Measurements from ENCODE around the gene SH2D2A.
"Not testable (repeated sequence)": the region's sequence is repeated elsewhere in the genome, so short reads cannot be mapped to it uniquely, and the experiment has no call there.

SH2D2A gene

GRCh38 chr1:156772728-156773497, 43.7 kb downstream of the SH2D2A start:
- Histone ChIP-seq H3K9me3 (ENCODE audit: insufficient read depth, low read depth, low read length) (no peaks in the 10 kb centered on the region), H3K27ac (ENCODE audit: low read length) (no peak overlapping the region), H3K36me3 (ENCODE audit: insufficient read depth, low read depth, low read length) (peaks cover 40% of the 10 kb centered on the region), H3K4me1 (ENCODE audit: insufficient read depth, low read length) (peaks cover 9% of the 10 kb centered on the region; the same call in 1 of the 2 replicates), H3K27me3 (ENCODE audit: insufficient read depth, low read length) (no peaks in the 10 kb centered on the region), H3K9ac (ENCODE audit: low read depth, low read length) (no peak overlapping the region), H3K4me3 (ENCODE audit: low read length) (no peak overlapping the region)

DNA sequence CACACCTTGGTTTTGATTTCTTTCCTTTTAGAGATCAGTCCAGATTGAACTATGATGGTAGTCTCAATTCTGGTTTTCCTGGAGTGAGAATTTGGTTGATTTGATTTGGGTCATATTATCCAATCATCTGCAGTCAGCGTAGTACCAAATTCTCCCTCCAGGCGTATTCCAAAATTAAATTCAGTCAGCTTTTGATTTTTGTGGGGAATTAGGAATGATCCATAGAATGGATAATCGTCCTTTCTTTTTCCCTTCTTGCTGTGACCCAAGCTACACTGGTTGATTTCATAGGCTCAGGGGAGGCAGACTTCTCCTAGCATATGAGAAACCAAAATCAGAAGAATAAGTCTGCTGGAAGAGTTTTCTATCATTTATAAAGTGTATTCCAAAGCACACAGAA, 44.4 kb downstream of the SH2D2A start:
- Histone ChIP-seq H3K36me3 (ENCODE audit: insufficient read depth, low read depth, low read length) (peaks cover 35% of the 10 kb centered on the region), H3K27me3 (ENCODE audit: insufficient read depth, low read length) (no peaks in the 10 kb centered on the region), H3K4me1 (ENCODE audit: insufficient read depth, low read length) (peaks cover 9% of the 10 kb centered on the region; the same call in 1 of the 2 replicates), H3K9me3 (ENCODE audit: insufficient read depth, low read depth, low read length) (no peaks in the 10 kb centered on the region), H3K9ac (ENCODE audit: low read depth, low read length) (no peak overlapping the region), H3K4me3 (ENCODE audit: low read length) (no peak overlapping the region), H3K27ac (ENCODE audit: low read length) (no peak overlapping the region)

- Histone ChIP-seq H3K9me3 (ENCODE audit: insufficient read depth, low read depth, low read length) (no peaks in the 10 kb centered on the region), H3K9ac (ENCODE audit: low read depth, low read length) (peak overlapping the region; percentile 93), H3K4me3 (ENCODE audit: low read length) (peak overlapping the region; percentile 97), H3K27me3 (ENCODE audit: insufficient read depth, low read length) (no peaks in the 10 kb centered on the region), H3K4me1 (ENCODE audit: insufficient read depth, low read length) (peaks cover 15% of the 10 kb centered on the region; the same call in 1 of the 2 replicates), H3K27ac (ENCODE audit: low read length) (no peak overlapping the region), H3K36me3 (ENCODE audit: insufficient read depth, low read depth, low read length) (peaks cover 30% of the 10 kb centered on the region)
These were observed 47.9 kb downstream of the SH2D2A start for GRCh38 chr1:156768610-156769295.

DNA sequence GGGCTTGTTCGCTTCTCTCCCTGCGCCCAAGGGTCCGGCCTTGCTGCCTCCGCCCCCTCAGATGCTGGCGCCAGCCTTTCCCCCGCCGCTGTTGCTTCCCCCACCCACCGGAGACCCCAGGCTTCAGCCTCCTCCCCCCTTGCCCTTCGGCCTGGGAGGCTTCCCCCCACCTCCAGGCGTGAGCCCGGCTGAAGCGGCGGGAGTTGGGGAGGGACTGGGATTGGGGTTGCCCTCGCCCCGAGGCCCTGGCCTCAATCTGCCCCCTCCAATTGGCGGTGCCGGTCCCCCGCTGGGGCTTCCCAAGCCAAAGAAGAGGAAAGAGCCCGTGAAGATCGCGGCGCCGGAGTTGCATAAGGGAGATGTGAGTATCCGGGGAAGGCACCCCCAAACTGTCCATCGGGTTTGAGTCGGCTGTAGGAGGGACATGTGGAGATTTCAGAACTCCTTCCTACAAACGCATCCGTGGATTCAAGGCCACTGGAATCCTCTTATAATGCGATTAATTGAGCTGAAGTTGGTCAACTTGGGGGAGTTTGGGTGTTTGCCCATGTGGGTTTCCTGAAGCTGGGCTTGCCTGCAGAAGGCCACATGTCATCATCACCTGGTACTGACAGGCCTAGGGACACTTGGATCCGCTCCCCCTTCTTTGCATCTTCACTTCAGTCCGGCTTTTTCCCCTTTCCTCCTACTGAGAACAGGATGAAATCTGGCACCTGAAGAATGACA, 48.6 kb downstream of the SH2D2A start:
- H3K9me3 ChIP-seq (ENCODE audit: insufficient read depth, low read depth, low read length), result no peaks in the 10 kb centered on the region
- H3K27ac ChIP-seq (ENCODE audit: low read length), result no peak overlapping the region
- peaks cover 15% of the 10 kb centered on the region; the same call in 1 of the 2 replicates for H3K4me1 ChIP-seq (ENCODE audit: insufficient read depth, low read length)
- peak overlapping the region; percentile 97 for H3K4me3 ChIP-seq (ENCODE audit: low read length)
- H3K9ac ChIP-seq (ENCODE audit: low read depth, low read length), result peak overlapping the region; percentile 93
- peaks cover 23% of the 10 kb centered on the region for H3K36me3 ChIP-seq (ENCODE audit: insufficient read depth, low read depth, low read length)
- H3K27me3 ChIP-seq (ENCODE audit: insufficient read depth, low read length), result no peaks in the 10 kb centered on the region

GRCh38 chr1:156767101-156767878, 49.4 kb downstream of the SH2D2A start, which contains the start of gene PRCC:
Gene PRCC (plus strand): TSS chr1:156767535. CDS start chr1:156767772, 237 bp downstream.
- peaks cover 15% of the 10 kb centered on the region; the same call in 1 of the 2 replicates for H3K4me1 ChIP-seq (ENCODE audit: insufficient read depth, low read length)
- peak within 1 kb of the TSS; percentile 77 for H3K27ac ChIP-seq (ENCODE audit: low read length)
- no peaks in the 10 kb centered on the region for H3K9me3 ChIP-seq (ENCODE audit: insufficient read depth, low read depth, low read length)
- peak within 1 kb of the TSS; percentile 97 for H3K4me3 ChIP-seq (ENCODE audit: low read length)
- peaks cover 18% of the 10 kb centered on the region for H3K36me3 ChIP-seq (ENCODE audit: insufficient read depth, low read depth, low read length)
- H3K27me3 ChIP-seq (ENCODE audit: insufficient read depth, low read length), result no peaks in the 10 kb centered on the region
- H3K9ac ChIP-seq (ENCODE audit: low read depth, low read length), result peak within 1 kb of the TSS; percentile 93

DNA sequence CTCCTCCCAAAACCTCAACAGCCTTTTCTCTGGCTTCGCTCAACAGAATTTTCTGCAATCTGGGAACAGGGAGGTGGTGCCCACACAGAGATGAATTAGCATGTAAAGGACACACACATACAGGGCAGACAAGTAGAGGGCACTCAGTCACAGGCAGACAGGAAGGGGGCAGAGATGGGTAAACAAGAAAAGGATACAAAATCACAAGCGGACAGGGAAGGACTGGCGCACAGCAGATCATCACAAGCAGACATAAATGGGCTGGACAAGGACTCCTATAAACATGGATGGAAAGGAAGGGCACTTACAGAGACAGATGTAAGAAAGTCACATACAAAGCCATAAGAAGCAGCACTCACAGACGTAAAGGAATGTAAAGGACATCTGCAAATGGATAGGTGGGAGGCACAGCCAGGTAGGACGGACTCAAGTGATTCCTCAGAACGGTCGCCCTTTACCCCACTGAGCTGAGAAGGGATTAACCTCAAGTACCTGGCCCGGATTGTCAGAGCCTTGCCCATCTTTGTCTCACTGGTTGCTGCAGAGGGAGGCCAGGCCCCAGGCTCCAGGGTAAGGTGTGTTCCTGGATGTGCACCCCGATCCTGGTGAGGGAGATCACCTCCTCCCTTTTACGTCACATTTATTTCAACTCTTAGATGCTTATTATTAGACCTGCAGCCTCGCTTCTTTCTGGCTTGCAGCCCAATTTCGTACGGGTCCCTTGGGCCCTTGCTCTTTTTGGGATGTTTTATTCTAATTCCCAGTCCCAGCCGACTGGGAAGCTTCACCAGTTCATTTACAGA, 50.1 kb downstream of the SH2D2A start:
- H3K9ac ChIP-seq (ENCODE audit: low read depth, low read length), result peak overlapping the region; percentile 87
- H3K36me3 ChIP-seq (ENCODE audit: insufficient read depth, low read depth, low read length), result peaks cover 11% of the 10 kb centered on the region
- peak overlapping the region; percentile 77 for H3K27ac ChIP-seq (ENCODE audit: low read length)
- H3K4me3 ChIP-seq (ENCODE audit: low read length), result peak overlapping the region; percentile 97
- no peaks in the 10 kb centered on the region for H3K9me3 ChIP-seq (ENCODE audit: insufficient read depth, low read depth, low read length)
- no peaks in the 10 kb centered on the region for H3K27me3 ChIP-seq (ENCODE audit: insufficient read depth, low read length)
- H3K4me1 ChIP-seq (ENCODE audit: insufficient read depth, low read length), result peaks cover 15% of the 10 kb centered on the region; the same call in 1 of the 2 replicates

GRCh38 chr1:156765666-156766065, 51.0 kb downstream of the SH2D2A start:
- no peak overlapping the region for H3K4me3 ChIP-seq (ENCODE audit: low read length)
- no peaks in the 10 kb centered on the region for H3K27me3 ChIP-seq (ENCODE audit: insufficient read depth, low read length)
- peaks cover 15% of the 10 kb centered on the region; the same call in 1 of the 2 replicates for H3K4me1 ChIP-seq (ENCODE audit: insufficient read depth, low read length)
- peaks cover 3% of the 10 kb centered on the region; the same call in 1 of the 2 replicates for H3K36me3 ChIP-seq (ENCODE audit: insufficient read depth, low read depth, low read length)
- H3K9ac ChIP-seq (ENCODE audit: low read depth, low read length), result no peak overlapping the region; the same call in 1 of the 2 replicates
- no peak overlapping the region for H3K27ac ChIP-seq (ENCODE audit: low read length)
- no peaks in the 10 kb centered on the region for H3K9me3 ChIP-seq (ENCODE audit: insufficient read depth, low read depth, low read length)

DNA sequence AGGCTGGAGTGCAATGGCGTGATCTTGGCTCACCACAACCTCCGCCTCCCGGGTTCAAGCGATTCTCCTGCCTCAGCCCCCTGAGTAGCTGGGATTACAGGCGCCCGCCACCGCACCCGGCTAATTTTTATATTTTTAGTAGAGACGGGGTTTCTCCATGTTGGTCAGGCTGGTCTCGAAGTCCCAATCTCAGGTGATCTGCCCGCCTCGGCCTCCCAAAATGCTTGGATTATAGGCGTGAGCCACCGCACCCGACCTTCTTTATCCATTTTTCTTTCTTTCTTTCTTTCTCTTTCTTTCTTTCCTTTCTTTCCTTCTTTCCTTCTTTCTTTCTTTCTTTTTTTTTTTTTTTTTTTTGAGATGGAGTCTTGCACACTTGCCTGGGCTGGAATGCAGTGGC, 51.5 kb downstream of the SH2D2A start:
- H3K27ac ChIP-seq (ENCODE audit: low read length); H3K27me3 ChIP-seq (ENCODE audit: insufficient read depth, low read length); H3K36me3 ChIP-seq (ENCODE audit: insufficient read depth, low read depth, low read length); H3K4me3 ChIP-seq (ENCODE audit: low read length); H3K9ac ChIP-seq (ENCODE audit: low read depth, low read length); H3K9me3 ChIP-seq (ENCODE audit: insufficient read depth, low read depth, low read length): not testable (repeated sequence)
- H3K4me1 ChIP-seq (ENCODE audit: insufficient read depth, low read length), result peaks cover 15% of the 10 kb centered on the region; the same call in 1 of the 2 replicates

GRCh38 chr1:156760796-156761104, 55.9 kb downstream of the SH2D2A start:
- no peaks in the 10 kb centered on the region; the same call in 1 of the 2 replicates for H3K4me1 ChIP-seq (ENCODE audit: insufficient read depth, low read length)
- H3K27me3 ChIP-seq (ENCODE audit: insufficient read depth, low read length), result no peaks in the 10 kb centered on the region
- H3K9ac ChIP-seq (ENCODE audit: low read depth, low read length), result no peak overlapping the region
- H3K27ac ChIP-seq (ENCODE audit: low read length), result no peak overlapping the region
- no peaks in the 10 kb centered on the region for H3K9me3 ChIP-seq (ENCODE audit: insufficient read depth, low read depth, low read length)
- no peak overlapping the region for H3K4me3 ChIP-seq (ENCODE audit: low read length)
- H3K36me3 ChIP-seq (ENCODE audit: insufficient read depth, low read depth, low read length), result no peaks in the 10 kb centered on the region

DNA sequence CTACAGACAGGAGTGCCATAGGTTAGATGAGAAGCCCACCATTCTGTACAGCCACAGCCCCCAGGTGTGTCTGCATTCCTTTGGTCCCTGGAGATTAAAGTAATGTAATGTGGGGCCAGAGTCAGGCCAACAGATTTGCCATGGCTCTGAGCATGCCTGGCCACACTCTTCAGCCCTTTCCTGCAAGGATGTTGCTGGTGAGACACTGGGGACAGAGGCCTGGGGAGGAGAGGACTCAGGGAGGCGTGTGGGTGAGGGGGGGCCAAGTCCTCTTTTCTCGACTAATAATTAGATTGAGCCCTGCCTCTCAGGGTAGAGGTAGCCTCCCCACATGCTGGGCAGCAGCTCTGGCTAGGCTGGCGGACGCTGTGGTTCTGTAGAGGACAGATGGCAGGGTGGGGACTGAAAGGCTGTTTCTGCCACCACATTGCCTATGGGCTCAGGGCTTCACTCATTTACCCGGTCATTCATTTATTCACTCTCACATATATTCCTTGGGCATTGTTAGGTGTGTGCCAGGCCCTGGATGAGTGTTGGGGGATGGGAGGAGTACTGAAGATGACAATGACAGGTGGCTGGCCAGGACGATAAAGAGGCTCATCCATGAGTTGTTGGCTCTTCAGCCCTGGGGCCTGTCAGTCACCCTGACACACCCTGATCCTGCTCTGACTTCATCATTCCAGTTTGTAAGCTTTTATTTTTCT, 56.4 kb downstream of the SH2D2A start:
- Histone ChIP-seq H3K4me3 (ENCODE audit: low read length) (no peak overlapping the region), H3K27ac (ENCODE audit: low read length) (no peak overlapping the region), H3K36me3 (ENCODE audit: insufficient read depth, low read depth, low read length) (no peaks in the 10 kb centered on the region), H3K27me3 (ENCODE audit: insufficient read depth, low read length) (no peaks in the 10 kb centered on the region), H3K4me1 (ENCODE audit: insufficient read depth, low read length) (no peaks in the 10 kb centered on the region), H3K9ac (ENCODE audit: low read depth, low read length) (no peak overlapping the region), H3K9me3 (ENCODE audit: insufficient read depth, low read depth, low read length) (no peaks in the 10 kb centered on the region)
